Stimulated activated CD4-positive, alpha-beta T cell treated with anti-CD3 and anti-CD28 coated beads, Interleukin-4, amount 100 ng/mL, for 48 hours (primary cell): ENCODE results near the gene HNRNPU.

ENCODE experiments used
- DNase-seq, 2 donors: peaks; one replicate each; pipeline ENCODE4 v3.0.0-alpha.2; 2020; ENCODE audit warnings: low read depth in 2 of 2

Gene HNRNPU

GRCh38 chr1:244862699-244863490 lies 1.4 kb downstream of the HNRNPU start:
- DNase-seq: peak; percentile 95 to 96

GRCh38 chr1:244862354-244862698 lies 2.0 kb downstream of the HNRNPU start:
- DNase-seq: no peak

GRCh38 chr1:244861683-244862082 lies 2.7 kb downstream of the HNRNPU start:
- no peak for DNase-seq

GRCh38 chr1:244860914-244861610 lies 3.3 kb downstream of the HNRNPU start:
- DNase-seq: no peak

- no peak for DNase-seq
These were observed 4.3 kb downstream of the HNRNPU start for GRCh38 chr1:244860078-244860477.

GRCh38 chr1:244858357-244858756 lies 6.0 kb downstream of the HNRNPU start:
- DNase-seq: no peak

GRCh38 chr1:244857761-244858160 lies 6.6 kb downstream of the HNRNPU start:
- DNase-seq: no peak

GRCh38 chr1:244854865-244855578 lies 9.3 kb downstream of the HNRNPU start:
- no peak for DNase-seq

- DNase-seq: no peak
These were observed 10.2 kb downstream of the HNRNPU start for GRCh38 chr1:244854166-244854565.

- no peak for DNase-seq
These were observed 11.6 kb downstream of the HNRNPU start for GRCh38 chr1:244852694-244853093.

- DNase-seq: no peak
These were observed 12.7 kb downstream of the HNRNPU start for GRCh38 chr1:244851546-244852231.

GRCh38 chr1:244850896-244851295 lies 13.4 kb downstream of the HNRNPU start:
- DNase-seq: no peak

- DNase-seq: no peak
These were observed 14.1 kb downstream of the HNRNPU start for GRCh38 chr1:244850099-244850852.

GRCh38 chr1:244849189-244849866 lies 15.0 kb downstream of the HNRNPU start:
- DNase-seq: no peak

GRCh38 chr1:244846653-244847052 lies 17.7 kb downstream of the HNRNPU start:
- no peak for DNase-seq

- DNase-seq: no peak
These were observed 19.9 kb downstream of the HNRNPU start for GRCh38 chr1:244844155-244845121.

GRCh38 chr1:244843148-244843978 lies 21.0 kb downstream of the HNRNPU start:
- no peak for DNase-seq

- no peak for DNase-seq
These were observed 22.9 kb downstream of the HNRNPU start for GRCh38 chr1:244841273-244841927.
